ENCODE measurements around the gene SHOC2.

DNA sequence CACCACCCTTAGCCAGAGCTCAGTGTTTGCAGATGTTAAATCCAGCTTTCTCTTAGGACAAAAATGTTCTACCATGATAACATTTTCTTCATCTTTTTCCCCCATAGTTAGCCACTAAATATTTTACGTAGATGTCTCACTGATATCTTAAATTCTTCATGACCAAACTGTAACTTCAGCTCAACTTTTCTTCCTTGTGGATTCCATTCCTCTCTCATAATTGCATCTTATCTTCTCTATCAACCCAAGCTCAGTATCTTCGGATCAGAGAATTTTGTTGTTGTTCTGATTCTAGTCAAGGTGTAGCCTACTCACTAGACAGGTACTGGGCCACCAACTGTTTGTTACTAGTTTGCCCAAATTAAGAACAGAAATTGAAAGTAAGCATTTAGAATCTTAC, 60.2 kb downstream of the SHOC2 start:
- TF ChIP-seq CTCF (conservative IDR thresholded peaks at IDR 0.05; ENCODE audit: low read depth, low read length), result no peak
- no peak for TF ChIP-seq EZH2 (IDR thresholded peaks at IDR 0.05; ENCODE audit: low read length, unreplicated experiment)
- no peak for TF ChIP-seq EZH2phosphoT487 (IDR thresholded peaks at IDR 0.05; ENCODE audit: borderline replicate concordance, low read length)

Data from PC-3 (cell line).